Superior temporal gyrus (tissue), 1 donor: ENCODE results near the gene ORM2.
"Not testable (repeated sequence)": the region's sequence is repeated elsewhere in the genome, so short reads cannot be mapped to it uniquely, and the experiment has no call there.

Experiments used
- DNase-seq: peaks from one replicate; pipeline ENCODE4 v3.0.0-alpha.2; 2016; ENCODE audit errors: extremely low spot score

ORM2 gene

GRCh38 chr9:114329625-114330022 lies at the start of gene ORM2:
ORM2 (plus strand) TSS chr9:114329869; CDS start chr9:114329905, 36 bp downstream.
- not testable (repeated sequence) for DNase-seq

- DNase-seq = no peak
Observed at GRCh38 chr9:114280636-114281472, 48.8 kb upstream of the ORM2 start.

- no peak for DNase-seq
Observed at GRCh38 chr9:114281473-114282103, 48.1 kb upstream of the ORM2 start.

GRCh38 chr9:114282104-114282485 lies 47.6 kb upstream of the ORM2 start:
- no peak for DNase-seq

GRCh38 chr9:114282507-114282906 lies 47.2 kb upstream of the ORM2 start:
- no peak for DNase-seq

- DNase-seq = peak; percentile 24
Observed at GRCh38 chr9:114282926-114283325, 46.7 kb upstream of the ORM2 start.

GRCh38 chr9:114283551-114284111 lies 46.0 kb upstream of the ORM2 start:
- no peak for DNase-seq

GRCh38 chr9:114284316-114285060 lies 45.2 kb upstream of the ORM2 start:
- DNase-seq = no peak

- DNase-seq = no peak
Observed at GRCh38 chr9:114285166-114285867, 44.4 kb upstream of the ORM2 start.

GRCh38 chr9:114286146-114286679 lies 43.5 kb upstream of the ORM2 start:
- DNase-seq = no peak

GRCh38 chr9:114287001-114287762 lies 42.5 kb upstream of the ORM2 start:
- no peak for DNase-seq

- no peak for DNase-seq
Observed at GRCh38 chr9:114287763-114288192, 41.9 kb upstream of the ORM2 start.

- DNase-seq = no peak
Observed at GRCh38 chr9:114288193-114289091, 41.2 kb upstream of the ORM2 start.

GRCh38 chr9:114289106-114289505 lies 40.6 kb upstream of the ORM2 start:
- DNase-seq = no peak

- DNase-seq = no peak
Observed at GRCh38 chr9:114289571-114290481, 39.8 kb upstream of the ORM2 start.

- DNase-seq = no peak
Observed at GRCh38 chr9:114290561-114290986, 39.1 kb upstream of the ORM2 start.

- peak; percentile 91 for DNase-seq
Observed at GRCh38 chr9:114291064-114291474, 38.6 kb upstream of the ORM2 start.

GRCh38 chr9:114291886-114292590 lies 37.6 kb upstream of the ORM2 start:
- DNase-seq = no peak
